ENCODE results near the gene TMEM51.

TMEM51 gene

DNA sequence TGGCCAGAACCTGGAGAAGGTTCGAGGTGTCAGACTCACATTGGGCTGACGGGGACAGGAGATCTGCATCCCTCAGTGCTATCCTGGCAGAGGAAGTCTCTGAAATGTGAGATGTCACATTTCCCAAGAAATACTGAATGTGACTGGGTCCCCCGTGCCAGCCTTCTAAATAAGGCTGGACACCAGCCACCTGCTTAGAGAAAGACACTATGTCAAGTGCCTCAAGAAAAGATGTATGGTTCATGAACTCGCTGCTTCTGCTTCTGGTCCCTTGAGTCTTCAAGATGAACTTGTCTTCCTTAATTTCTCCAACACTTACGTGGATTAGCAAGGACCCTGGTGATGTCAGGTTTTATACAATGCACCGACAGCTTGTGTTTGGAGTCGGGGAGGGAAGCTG is 51.4 kb downstream of the TMEM51 start:
- Histone ChIP-seq H3K27me3 (replicated peaks; ENCODE audit: control insufficient read depth, insufficient read depth, low read length) (peaks cover 1% of the 10 kb centered on the region), H3K36me3 (ENCODE audit: control insufficient read depth, insufficient read depth, low read length) (no peaks in the 10 kb centered on the region), H3K4me3 (replicated peaks; ENCODE audit: low read depth, low read length) (no peak overlapping the region)
- TF ChIP-seq, protein P1, sequence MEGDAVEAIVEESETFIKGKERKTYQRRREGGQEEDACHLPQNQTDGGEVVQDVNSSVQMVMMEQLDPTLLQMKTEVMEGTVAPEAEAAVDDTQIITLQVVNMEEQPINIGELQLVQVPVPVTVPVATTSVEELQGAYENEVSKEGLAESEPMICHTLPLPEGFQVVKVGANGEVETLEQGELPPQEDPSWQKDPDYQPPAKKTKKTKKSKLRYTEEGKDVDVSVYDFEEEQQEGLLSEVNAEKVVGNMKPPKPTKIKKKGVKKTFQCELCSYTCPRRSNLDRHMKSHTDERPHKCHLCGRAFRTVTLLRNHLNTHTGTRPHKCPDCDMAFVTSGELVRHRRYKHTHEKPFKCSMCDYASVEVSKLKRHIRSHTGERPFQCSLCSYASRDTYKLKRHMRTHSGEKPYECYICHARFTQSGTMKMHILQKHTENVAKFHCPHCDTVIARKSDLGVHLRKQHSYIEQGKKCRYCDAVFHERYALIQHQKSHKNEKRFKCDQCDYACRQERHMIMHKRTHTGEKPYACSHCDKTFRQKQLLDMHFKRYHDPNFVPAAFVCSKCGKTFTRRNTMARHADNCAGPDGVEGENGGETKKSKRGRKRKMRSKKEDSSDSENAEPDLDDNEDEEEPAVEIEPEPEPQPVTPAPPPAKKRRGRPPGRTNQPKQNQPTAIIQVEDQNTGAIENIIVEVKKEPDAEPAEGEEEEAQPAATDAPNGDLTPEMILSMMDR (IDR thresholded peaks at IDR 0.05; ENCODE audit: insufficient read depth, low read length, poor library complexity, severe bottlenecking) = no peak
- no peak for DNase-seq (ENCODE audit: extremely low read depth, insufficient read length)

DNA sequence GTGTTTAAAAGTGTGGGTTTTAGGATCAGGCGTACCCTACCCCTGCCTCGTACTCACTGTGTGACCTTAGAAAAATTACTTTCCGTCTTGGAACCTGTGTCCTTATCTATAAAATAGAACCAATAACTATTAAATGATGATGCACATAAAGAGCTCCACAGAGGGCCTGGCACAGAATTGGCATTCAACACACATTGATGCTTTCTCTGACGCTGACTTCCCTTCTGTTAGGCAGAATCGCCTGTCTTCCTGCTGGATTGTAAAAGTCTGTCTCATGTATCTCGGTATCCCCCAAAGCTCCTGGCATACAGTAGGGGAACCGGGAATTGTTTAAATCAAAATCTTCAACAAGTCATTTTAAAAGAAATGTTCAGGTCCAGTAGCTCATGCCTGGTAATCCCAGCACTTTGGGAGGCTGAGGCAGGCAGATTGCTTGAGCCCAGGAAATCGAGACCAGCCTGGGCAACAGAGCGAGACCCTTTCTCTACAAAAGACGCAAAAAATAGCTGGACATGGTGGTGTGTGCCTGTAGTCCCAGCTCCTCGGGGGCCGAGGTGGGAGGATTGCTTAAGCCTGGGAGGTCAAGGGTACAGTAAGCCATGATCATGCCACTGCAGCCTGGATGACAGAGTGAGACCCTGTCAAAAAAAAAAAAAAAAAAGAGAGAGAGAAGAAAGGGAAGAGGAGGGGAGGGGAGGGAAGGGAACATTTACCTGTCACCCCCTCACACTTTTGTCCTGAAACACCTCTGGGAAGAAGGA is 52.2 kb downstream of the TMEM51 start:
- peaks cover 1% of the 10 kb centered on the region for H3K27me3 ChIP-seq (replicated peaks; ENCODE audit: control insufficient read depth, insufficient read depth, low read length)
- no peaks in the 10 kb centered on the region for H3K36me3 ChIP-seq (ENCODE audit: control insufficient read depth, insufficient read depth, low read length)
- DNase-seq (ENCODE audit: extremely low read depth, insufficient read length) = no peak
- TF ChIP-seq, protein P1 (IDR thresholded peaks at IDR 0.05; ENCODE audit: insufficient read depth, low read length, poor library complexity, severe bottlenecking) = no peak
- no peak overlapping the region for H3K4me3 ChIP-seq (replicated peaks; ENCODE audit: low read depth, low read length)

DNA sequence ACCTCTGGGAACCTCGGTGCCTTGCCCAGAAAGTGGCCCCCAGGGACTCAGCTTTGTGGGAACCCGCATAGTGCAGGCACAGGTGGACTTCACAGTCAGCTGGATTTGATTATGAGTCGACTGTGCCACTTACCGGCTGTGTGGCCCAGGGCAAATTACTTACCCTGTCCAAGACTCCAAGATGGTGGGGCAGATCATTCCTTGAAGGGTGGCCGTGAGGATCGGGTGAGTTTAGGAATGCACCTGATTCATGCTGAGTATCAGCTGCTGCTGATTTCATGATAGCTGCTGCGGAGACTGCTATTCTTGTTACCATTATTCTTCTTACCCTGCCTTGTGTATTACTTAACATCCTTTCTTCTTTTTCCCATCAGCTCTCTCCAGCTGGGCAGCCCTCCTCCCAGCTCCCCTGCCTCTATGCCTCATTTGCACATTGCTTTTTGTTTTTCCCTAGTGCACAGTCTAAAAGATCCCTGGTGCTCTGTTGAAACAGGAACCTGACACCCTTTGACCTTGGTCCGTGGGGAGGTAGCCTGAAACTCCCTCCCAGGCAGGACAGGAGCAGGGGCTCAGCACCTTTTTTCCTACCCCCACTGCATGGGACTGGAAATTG is 53.0 kb downstream of the TMEM51 start:
- TF ChIP-seq, protein P1 (IDR thresholded peaks at IDR 0.05; ENCODE audit: insufficient read depth, low read length, poor library complexity, severe bottlenecking) = no peak
- no peak overlapping the region for H3K4me3 ChIP-seq (replicated peaks; ENCODE audit: low read depth, low read length)
- H3K27me3 ChIP-seq (replicated peaks; ENCODE audit: control insufficient read depth, insufficient read depth, low read length) = peaks cover 1% of the 10 kb centered on the region
- H3K36me3 ChIP-seq (ENCODE audit: control insufficient read depth, insufficient read depth, low read length) = no peaks in the 10 kb centered on the region
- DNase-seq (ENCODE audit: extremely low read depth, insufficient read length) = no peak

DNA sequence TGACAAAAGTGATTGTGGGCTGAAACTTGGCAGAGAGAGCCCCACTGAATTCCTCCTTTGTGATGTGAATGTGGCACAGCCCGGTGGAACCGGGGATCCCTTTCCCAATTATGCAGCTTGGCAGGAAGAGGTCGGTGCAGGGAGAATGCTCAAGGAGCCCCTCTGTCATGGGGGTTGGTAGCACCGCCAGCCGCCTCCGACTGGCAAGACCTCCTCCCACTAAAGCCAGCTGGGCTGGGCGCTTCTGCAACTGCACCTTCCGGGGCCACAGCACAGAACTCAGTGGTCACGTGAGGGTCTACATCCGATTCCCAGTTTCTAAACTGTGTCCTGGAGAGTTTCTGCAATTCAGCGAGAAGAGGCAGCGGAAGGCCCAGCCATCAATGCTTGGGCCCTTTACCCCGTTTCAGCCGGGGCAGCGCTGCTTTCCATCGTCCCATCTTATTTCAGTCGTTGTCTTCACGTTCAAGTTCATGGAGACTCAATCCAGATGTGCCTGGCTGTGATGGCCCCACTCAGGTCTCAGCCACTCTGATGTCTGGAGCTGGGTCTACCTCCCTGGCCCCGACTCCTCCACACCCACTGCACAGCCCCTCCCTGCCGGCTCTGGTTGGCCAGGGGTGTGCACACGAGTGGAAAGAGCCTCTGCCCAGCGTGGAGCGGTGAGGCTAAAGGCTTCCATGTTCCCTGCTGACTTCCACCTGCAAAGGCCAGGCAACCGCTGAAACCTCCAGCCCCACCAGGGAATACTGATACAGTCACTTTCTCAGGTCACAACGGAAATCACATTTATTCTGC is 53.7 kb downstream of the TMEM51 start:
- DNase-seq (ENCODE audit: extremely low read depth, insufficient read length) = no peak
- Histone ChIP-seq H3K36me3 (ENCODE audit: control insufficient read depth, insufficient read depth, low read length) (no peaks in the 10 kb centered on the region), H3K4me3 (replicated peaks; ENCODE audit: low read depth, low read length) (no peak overlapping the region), H3K27me3 (replicated peaks; ENCODE audit: control insufficient read depth, insufficient read depth, low read length) (peaks cover 1% of the 10 kb centered on the region)
- TF ChIP-seq, protein P1 (IDR thresholded peaks at IDR 0.05; ENCODE audit: insufficient read depth, low read length, poor library complexity, severe bottlenecking) = no peak

DNA sequence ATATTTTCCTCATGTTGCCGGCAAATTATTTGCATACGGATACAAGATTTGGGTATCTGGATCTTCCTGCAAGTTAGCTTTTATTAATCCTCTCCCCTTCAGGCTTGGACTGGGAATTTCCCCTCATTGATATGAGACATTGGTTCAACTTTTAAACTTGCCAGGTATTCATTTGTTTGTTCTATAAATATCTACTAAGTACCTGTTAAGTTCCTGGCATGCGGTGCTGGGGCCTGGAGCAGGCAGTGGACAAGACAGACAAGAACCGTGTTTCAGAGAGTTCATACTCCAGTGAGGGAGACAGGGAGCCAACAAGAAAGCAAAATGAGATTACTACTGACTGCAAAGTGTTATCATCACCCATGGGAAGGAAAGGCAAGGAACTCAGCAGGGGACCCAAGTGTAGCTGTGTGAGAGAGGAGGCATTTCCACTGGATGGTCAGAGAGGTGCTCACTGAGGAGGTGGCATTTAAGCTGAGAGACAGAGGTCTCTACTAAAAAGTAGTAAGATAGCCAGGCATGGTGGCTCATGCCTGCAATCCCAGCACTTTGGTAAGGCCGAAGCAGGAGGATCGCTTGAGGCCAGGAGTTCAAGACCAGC is 54.4 kb downstream of the TMEM51 start:
- Histone ChIP-seq H3K36me3 (ENCODE audit: control insufficient read depth, insufficient read depth, low read length) (no peaks in the 10 kb centered on the region), H3K27me3 (replicated peaks; ENCODE audit: control insufficient read depth, insufficient read depth, low read length) (peaks cover 1% of the 10 kb centered on the region), H3K4me3 (replicated peaks; ENCODE audit: low read depth, low read length) (no peak overlapping the region)
- no peak for DNase-seq (ENCODE audit: extremely low read depth, insufficient read length)
- TF ChIP-seq, protein P1 (IDR thresholded peaks at IDR 0.05; ENCODE audit: insufficient read depth, low read length, poor library complexity, severe bottlenecking) = no peak

Data from GM06990 (cell line).